Suppressor macrophage treated with lipopolysaccharide for 4 hours (primary cell): ENCODE measurements around the gene ZMYND8.
"Not testable (repeated sequence)": the region's sequence is repeated elsewhere in the genome, so short reads cannot be mapped to it uniquely, and the experiment has no call there.

ENCODE experiments used
- DNase-seq: peaks from one replicate; pipeline ENCODE4 v3.0.0-alpha.2; 2020

Gene ZMYND8

DNA sequence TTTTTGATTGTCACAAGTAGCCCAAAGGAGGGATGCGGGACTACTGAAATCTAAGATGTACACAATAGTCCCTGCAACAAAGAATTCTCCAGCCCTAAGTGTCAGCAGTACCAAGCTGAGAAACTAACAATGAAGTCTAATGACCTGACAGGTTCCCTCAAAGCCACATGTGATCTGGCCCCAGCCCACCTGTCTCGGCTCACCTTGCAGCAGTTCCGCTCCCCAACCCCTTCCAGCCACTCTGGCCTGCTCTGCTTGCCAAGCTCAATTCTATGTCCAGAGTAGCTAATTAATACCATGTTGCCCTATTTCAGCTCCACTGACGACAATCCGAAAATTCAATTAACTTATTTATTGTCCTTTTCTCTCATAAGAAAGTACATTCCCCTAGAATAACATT lies 72.1 kb downstream of the ZMYND8 start:
- DNase-seq = no peak

DNA sequence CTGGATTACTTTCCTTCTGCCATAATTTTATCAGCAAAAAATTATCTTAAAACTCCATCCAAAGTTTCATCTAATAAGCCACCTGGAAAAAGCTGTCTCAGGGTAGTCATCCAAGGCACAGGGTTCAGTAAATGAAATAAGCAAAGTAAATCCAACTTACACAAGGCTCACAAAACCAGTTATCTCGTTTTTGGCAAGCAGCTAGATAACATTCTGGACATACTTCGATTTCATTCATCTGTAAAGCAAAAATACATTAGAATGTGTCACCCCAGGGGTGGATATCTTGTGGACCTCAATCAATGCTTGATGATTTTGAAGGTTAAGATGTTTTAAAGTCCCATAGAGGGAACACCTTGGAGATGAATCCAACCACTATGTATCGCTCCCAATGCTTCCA lies 73.1 kb downstream of the ZMYND8 start:
- DNase-seq = no peak

DNA sequence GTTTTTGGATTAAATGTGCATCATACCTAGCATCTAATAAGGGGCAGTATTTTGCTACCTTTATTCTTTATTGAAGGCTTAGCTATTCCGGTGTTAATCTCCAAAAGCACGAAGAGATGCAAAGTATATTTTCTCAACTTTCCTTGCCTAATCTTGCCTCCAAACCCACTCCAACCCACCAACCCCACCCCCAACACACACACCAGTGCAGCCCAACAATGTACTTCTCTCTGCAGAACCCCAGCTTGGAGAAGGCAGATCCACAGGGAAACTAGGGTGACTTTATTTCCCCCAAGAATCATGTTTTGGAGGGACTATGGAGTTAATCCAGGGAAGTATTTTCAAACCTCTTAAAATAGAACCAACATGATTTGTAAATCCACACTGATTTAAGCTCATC lies 73.6 kb downstream of the ZMYND8 start:
- no peak for DNase-seq

DNA sequence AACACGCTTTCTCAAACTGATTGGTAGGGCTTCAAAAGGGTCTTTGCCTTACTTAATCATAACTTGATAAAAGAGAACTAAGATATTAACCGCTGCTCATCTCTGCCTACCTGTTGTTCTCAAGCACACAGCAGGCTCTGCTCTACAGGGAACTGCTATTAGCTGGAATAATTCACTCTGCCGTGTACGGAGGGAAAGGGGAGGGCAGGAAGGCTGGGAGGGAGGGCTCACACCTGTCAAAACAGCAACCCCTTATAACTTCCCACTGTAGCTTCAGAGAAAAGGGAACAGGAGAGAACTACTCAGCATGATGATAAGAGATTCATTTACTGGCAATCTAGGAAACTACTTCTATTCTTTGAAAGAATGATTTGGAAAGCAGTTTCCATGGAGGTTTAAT lies 75.1 kb downstream of the ZMYND8 start:
- no peak for DNase-seq

DNA sequence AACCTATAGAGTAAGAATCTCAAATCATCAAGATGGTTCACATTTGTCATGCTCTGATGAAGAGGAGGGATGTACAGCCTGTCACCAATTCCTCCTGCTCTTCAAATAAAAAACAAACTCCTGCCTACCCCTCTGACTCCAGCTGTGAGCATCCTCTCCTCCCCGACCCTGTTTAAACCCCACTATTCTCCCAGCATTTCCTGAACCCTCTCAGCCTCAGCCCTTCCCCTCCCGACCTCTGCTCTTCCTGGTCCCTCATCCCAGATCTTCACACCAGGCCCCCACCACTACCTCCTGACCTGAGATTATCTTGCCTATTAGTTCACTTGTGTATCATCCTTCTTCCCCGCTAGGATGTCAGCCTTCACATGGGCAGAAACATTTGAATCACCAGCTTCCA lies 75.8 kb downstream of the ZMYND8 start:
- DNase-seq = no peak

DNA sequence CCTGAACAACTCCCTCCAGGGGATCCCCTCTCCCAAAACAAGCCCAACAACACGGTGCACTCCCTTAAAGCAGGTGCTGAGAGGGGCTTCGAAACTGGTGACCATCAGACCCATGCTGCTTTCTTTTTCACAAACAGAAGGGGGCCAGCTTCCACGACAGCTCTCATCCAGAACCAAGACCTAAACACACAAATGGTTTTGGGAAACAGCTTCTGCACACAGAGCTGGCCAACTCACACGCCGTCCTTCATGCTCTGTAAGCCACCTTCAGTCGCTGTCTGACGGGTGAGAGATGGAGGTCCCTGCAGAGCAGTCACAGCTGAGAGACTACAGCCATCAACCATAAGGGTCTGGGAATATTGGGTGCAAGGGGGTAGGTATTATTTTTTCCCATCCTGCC lies 76.3 kb downstream of the ZMYND8 start:
- DNase-seq = no peak

DNA sequence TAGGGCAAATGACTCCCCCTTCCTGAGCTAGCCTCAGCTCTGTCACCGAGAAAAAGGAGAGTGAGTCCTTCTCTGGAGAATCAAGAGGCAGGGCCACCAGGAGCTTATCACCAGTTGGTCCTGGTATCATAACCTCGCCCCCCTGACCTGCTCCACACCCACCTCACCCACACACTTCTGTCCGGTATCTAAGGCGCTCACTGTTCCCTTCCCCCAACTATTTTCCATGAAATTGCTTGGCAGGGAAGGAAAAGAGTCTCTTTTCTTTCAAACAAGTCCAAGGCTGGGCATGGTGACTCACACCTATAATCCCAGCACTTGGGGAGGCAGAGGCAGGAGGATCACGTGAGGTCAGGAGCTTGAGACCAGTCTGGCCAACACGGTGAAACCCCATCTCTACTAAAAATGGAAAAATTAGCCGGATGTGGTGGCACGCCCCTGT lies 77.6 kb downstream of the ZMYND8 start:
- DNase-seq = no peak

DNA sequence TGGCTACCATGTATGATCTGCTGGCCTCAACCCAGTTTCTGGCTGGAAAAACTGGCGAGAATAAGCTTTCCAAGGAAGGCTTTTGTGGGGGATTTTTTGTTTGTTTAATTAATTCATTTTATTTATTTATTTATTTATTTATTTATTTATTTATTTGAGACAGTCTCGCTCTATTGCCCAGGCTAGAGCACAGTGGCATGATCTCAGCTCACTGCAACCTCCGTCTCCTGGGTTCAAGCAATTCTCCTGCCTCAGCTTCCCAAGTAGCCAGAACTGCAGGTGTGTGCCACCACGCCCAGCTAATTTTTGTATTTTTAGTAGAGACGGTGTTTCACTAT lies 79.0 kb downstream of the ZMYND8 start:
- not testable (repeated sequence) for DNase-seq

DNA sequence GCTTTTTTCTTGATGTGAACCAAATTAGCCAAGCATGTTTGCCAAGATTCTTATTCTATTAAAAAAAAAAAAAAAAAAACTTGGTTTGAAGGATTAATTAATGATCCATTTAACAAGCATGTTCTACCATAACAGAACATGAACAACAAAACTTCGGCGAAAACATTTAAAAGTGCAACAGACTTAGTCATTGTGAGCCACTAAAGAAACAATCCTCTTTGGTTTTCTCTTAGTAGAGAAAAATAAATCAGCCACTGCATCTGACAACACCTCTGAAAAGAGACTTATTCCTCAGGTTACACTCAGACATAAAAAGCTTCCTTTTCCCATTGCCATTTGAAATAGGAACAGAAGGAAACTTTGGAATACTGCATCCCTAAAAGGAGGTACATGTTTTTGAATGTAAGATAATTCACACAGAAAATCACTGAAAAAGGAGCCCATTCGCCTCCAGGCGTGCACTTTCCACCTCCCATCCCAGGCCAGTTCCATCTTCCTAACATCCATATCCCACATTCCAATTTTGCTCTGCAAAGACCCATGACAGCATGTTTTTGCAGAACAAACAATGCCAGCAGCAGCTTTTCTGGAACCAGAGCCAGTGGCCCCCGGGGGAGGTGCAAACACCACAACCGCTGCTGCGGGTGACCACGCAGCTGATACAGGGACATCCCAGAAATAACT lies 79.5 kb downstream of the ZMYND8 start:
- DNase-seq = no peak

DNA sequence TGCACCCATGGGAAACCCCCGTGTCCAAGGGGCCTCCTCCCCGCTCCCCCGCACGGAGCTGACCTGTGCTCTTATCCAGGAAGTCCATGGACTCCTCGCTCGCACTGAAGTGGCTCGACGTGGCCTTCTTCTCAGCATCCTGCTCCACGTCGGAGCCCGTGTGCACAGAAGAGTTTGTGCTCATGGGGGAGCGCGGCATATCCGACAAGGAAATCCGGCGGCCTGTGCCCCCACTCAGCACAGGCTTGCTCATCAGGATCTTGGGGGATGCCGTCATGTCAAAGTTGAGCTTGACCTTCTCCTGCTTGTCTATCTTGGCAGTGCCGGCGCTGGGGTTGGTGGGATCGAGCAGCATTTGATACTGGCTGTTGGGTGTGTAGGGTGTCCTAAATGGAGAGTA lies 80.2 kb downstream of the ZMYND8 start:
- DNase-seq = no peak

DNA sequence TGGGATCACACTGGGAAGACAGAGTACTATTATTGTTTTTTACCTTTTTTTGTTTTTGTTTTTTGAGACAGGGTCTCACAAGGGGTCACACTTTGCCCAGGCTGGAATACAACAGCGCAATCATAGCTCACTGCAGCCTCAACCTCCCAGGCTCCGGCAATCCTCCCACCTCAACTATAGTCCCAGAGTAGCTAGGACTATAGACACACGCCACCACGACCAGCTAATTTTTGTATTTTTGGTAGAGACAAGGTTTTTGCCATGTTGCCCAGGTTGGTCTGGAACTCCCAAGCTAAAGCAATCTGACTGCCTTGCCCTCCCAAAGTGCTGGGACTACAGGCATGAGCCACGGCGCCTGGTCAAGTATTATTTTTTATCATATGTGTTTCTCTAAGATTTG lies 81.0 kb downstream of the ZMYND8 start:
- no peak for DNase-seq

DNA sequence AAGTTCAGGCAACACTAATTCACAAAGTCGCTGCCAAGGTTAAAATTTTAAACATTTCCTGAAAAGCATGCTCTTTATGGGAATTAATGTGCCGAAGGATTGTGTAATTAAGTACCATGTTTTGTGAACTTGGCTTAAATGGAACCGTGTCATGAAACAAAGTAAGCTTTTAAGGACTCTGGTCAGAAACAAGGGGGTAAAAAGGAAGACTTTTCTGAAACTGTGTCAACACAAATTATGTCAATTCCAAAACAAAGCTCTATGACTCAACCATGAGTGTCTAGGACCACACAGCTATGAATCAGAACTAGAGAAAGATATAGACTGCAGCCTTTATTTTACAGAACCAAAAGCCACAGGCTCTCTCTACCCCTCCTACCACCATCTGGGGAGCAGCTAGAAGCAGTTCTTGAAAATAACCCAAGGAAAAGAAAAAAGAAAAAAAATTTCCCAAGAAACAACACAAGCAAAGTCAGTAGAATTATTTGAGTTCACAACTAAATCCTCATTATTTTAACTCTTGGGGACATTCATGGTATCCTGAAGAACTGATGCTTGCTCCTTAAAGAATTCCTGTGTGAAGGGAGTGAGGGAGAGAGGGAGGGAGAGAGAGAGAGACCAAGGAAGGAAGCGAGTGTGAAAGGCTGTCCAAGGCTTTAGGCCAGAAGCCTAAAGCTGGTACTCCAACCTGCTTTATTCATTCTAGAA lies 81.9 kb downstream of the ZMYND8 start:
- peak; percentile 94 for DNase-seq

DNA sequence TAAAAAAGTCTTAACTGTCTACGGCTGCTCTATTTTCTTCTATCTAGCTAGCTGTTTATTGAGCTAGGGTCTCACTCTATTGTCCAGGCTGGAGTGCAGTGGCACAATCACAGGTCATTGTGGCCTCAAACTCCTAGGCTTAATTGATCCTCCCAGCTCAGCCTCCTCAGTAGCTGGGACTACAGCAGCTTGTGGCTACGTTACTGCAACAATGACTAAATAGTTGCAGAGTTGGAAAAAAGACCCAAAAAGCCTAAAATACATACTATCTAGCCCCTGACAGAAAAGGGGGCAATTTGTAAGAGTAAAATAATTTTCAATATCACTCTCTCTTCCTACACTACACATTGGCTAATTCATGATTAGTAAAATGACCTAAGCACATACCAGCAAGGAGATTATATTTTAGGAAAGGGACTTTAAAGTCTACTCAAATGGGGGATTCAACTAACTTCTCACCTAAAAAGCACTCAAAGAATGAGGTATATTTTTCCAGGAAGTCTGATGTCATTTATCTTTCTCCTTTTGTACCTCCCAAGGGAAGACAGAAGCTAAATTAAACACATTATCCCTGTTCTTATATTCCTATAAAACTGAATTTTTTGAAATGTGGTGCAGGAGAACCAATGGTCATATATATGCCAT lies 82.8 kb downstream of the ZMYND8 start:
- peak; percentile 20 for DNase-seq

DNA sequence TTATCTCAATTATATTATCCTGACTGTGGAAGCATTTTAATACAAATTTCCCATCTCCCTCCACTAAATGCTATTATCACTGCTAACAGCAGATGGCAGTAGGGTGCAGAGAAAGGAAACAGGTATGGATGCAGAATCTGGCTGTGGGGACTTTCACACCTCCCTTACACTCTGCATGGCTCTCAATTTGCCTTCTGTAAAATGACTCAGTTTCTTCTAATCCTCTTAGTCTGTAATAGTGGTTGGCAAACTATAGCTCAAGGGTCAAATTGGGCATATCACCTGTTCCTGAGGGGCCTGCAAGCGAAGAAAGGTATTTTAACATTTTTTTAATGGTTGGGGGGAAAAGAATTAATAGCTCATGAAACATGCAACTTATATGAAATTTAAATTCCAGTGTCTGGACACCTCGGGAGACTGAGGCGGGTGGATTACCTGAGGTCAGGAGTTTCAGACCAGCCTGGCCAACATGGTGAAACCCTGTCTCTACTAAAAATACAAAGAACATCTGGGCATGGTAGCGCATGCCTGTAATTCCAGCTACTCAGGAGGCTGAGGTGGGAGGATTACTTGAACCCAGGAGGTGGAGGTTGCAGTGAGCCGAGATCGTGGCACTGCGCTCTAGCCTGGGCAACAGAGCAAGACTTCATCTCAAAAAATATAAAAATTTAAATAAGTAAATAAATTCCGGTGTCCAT lies 83.5 kb downstream of the ZMYND8 start:
- peak; percentile 80 for DNase-seq

DNA sequence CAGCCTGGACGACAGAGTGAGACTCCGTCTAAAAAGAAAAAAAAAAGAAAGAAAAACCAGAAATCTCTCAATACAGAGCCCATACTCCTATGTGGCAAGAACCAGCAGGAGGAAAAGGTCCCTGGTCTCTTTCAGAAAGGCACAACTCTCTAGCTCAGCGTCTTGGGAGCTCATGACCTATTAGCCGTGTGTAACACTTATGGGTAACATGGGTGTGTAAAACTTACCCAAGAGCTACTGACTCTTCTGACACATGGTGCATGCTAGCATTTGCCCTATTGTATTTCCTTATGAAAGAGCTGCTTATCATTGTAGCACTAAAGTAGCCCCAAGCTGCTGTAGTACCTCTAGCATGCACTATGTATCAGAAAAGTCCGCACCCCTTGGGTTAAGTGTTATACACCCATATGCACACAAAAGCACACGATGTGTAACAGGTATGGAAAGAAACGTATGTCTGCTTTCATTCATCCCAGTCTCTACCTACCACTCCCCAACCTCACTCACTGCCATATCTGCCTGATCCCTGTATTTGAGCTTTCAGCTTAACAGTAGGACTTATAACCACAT lies 85.4 kb downstream of the ZMYND8 start:
- no peak for DNase-seq

DNA sequence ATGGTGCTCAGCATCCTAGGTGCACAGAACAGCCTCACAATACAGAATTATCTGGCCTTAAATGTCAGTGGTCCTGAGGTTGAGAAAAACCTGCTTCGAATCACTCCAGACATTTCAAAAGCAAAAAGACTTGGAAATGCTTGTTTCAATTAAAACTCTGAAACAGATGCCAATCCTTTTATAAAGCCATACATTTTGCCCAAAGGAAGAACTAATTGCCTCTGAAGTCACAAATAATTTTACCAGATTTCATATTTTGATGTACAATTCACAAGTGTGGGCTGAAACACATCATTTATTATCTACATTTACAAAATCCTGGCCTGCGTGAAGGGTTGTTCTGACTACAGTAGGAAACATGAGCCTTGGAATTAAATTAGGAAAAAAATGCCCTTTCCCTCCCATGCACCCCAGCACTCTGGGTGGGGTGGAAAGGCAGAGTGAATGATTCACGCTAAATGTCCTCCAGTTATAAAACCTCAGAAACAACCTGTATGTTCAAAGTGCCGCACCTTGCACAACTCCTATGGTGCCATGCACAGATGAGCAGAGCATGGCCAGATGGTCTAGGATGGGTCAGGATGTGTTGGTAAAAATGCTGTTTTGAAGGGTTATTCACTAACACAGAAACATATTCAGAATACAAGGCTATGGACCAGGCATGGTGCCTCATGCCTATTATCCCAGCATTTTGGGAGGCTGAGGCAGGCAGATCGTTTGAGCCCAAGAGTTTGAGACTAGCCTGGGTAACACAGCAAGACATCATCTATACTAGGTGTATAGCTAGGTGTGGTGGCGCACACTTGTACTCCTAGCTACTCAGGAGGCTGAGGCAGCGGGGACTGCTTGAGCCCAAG lies 87.0 kb downstream of the ZMYND8 start:
- DNase-seq = no peak

DNA sequence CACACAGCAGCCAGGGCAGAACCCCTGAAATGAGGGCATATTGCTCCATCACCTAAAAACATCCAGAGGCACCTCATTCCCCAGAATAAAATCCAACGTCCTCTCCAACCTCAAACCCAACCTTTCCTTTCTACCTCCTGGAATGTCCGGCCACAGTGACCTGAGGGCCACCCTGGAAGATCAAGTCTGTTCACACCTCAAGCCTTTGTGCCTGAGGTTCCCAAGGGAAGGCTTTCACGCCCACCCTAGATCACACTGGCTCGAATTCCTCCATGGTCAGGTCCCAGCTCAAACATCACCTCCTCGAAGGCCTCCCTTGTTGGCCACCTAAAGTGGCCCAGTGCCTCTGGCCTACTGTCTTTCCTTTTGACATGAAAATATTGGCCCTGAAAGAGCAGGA lies 88.9 kb downstream of the ZMYND8 start:
- DNase-seq = no peak

DNA sequence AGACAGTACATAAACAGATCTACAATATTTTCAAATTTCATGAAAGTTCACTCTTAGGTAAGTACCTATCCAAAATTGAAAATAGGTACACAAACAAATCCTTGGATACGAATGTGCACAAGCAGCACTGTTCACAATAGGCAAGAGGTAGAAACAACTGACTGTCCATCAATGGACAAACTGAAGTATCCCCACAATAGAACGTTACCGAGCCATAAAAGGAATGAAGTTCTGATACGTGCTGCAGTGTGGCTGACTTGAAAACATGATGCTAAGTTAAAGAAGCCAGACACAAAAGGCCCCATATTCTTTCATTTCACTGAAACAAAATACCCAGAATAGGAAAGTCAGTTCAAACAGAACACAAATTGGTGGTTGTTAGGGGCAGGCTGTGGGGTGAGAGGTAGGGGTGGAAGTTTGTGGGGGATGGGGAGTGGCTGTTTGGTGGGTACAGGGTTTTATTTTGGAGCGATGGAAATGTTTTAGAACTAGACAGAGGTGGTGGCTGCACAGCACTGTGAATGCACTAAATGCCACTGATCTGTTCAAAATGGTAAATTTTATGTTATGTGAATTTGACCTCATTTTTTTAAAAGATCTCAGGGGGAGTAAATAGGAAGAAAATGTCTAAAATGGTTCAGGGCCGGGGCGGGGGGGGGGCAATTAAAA lies 89.5 kb downstream of the ZMYND8 start:
- DNase-seq = no peak

DNA sequence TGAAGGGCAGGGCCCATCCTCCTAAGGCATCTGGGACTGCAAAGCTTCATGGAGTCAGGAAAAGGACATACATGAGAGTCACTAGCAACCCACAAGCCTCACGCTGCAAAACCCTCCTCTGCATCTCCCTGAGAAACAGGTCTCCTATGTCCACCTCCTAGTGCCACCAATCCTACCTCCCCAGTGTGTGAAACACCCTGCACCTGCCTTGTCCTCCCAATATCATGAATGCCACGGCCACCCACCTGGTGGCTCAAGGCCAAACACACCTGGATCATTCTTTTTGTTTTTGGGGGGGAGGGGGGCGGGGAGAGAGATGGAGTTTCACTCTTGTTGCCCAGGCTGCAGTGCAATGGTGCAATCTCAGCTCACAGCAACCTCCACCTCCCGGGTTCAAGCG lies 90.5 kb downstream of the ZMYND8 start:
- DNase-seq = no peak

DNA sequence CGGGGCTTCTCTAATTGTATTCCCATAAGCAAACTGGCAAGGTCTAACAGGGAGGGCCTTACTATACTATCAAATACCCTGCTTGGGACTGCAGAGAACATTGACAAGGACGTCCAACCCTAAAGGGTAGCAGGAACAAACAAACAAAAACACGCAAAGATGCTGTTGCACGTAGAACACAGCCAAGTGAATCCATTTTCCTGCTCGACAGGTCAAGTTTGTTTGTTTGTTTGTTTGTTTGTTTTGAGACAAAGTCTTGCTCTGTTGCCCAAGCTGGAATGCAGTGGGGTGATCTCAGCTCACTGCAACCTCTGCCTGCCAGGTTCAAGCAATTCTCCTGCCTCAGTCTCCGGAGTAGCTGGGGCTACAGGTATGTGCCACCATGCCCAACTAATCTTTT lies 91.3 kb downstream of the ZMYND8 start:
- DNase-seq = no peak

DNA sequence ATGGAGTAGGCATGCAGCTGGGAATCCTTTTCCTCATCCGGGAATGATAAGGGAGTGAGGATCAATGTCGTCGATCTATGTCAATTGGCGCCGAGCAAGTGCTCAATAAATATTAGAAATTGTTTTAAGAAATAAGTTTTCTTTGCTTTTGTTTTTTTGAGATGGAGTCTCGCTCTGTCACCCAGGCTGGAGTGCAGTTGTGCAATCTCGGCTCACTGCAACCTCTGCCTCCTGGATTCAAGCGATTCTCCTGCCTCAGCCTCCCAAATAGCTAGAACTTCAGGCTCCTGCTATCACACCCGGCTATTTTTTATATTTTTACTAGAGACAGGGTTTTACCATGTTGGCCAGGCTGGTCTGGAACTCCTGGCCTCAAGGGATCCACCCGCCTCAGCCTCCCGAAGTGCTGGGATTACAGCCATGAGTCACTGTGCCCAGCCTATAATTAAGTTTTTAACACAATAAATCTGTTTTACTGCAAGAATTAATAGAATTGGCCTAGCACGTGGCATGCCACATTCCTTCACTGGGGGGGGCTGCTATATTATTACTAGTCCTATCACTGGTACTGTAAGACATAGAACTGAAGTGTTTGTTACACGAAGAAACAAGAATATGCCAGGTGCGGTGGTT lies 92.2 kb downstream of the ZMYND8 start:
- not testable (repeated sequence) for DNase-seq
